ENCODE measurements around the gene PGS1. TPM values are rescaled to one million over a fixed set of nuclear protein-coding genes. Genes with fewer than 3 reads are reported as not detected.

The PGS1 gene
- total and polyA plus RNA-seq, 8 donors: 11.9 to 209 (median 31.6) TPM

GRCh38 chr17:78379131-78379491 is 662 bp downstream of the PGS1 start:
- WGBS, 5 donors: 0 to 4% (median 3%) methylated on average over 7 of the region's 7 CpGs
- peaks cover 0 to 3% (median 0%) of the 10 kb centered on the region in 4 donors for H3K36me3 ChIP-seq

GRCh38 chr17:78380370-78380769 is 1.9 kb downstream of the PGS1 start:
- Histone ChIP-seq H3K27ac (peak overlapping the region in 4 of 5 donors; percentile 92 to 95 (median 94)), H3K36me3 (peaks cover 0 to 3% (median 0%) of the 10 kb centered on the region in 4 donors), H3K9me3 (no peaks in the 10 kb centered on the region), H3K4me3 (peak overlapping the region in 1 of 4 donors; percentile 97), H3K4me1 (peaks cover 47 to 81% (median 65%) of the 10 kb centered on the region in 4 donors), H3K27me3 (no peaks in the 10 kb centered on the region)
- 77 to 84% (median 80%) methylated on average over 5 of the region's 5 CpGs for WGBS, 5 donors
- intact Hi-C loops (cut with DNase I; ENCODE audit: low total_unique reads): no loop called here
- DNase-seq: no peak
- TF ChIP-seq POLR2A (IDR thresholded peaks at IDR 0.05) (no peak), CTCF (IDR thresholded peaks at IDR 0.05) (no peak), EP300 (IDR thresholded peaks at IDR 0.05) (no peak), POLR2AphosphoS5 (IDR thresholded peaks at IDR 0.05) (no peak)

More at GRCh38 chr17:78379131-78379491, 662 bp downstream of the PGS1 start:
- no peak for DNase-seq
- peak overlapping the region; percentile 90 to 95 (median 93) for H3K27ac ChIP-seq
- no peaks in the 10 kb centered on the region for H3K27me3 ChIP-seq
- TF ChIP-seq CTCF (IDR thresholded peaks at IDR 0.05): no peak
- peak in 2 of 3 donors; percentile 26 to 78 for TF ChIP-seq POLR2AphosphoS5 (IDR thresholded peaks at IDR 0.05)
- TF ChIP-seq POLR2A (IDR thresholded peaks at IDR 0.05): no peak
- no peak for TF ChIP-seq EP300 (IDR thresholded peaks at IDR 0.05)
- intact Hi-C loops (cut with DNase I; ENCODE audit: low total_unique reads): loop anchor here (10.0 kb wide), 1 partner anchor 46 kb away; no protein-coding TSS in a partner anchor
- H3K4me3 ChIP-seq: peak overlapping the region; percentile 84 to 98 (median 93)
- H3K9me3 ChIP-seq: no peaks in the 10 kb centered on the region
- H3K4me1 ChIP-seq: peaks cover 34 to 75% (median 54%) of the 10 kb centered on the region in 4 donors

GRCh38 chr17:78381601-78382232 is 3.3 kb downstream of the PGS1 start:
- intact Hi-C loops (cut with DNase I; ENCODE audit: low total_unique reads): no loop called here
- H3K27ac ChIP-seq: peak overlapping the region; percentile 55 to 95 (median 81)
- DNase-seq: no peak
- 55 to 63% (median 61%) methylated on average over 12 of the region's 12 CpGs for WGBS, 5 donors
- TF ChIP-seq EP300 (IDR thresholded peaks at IDR 0.05): no peak
- no peak for TF ChIP-seq POLR2AphosphoS5 (IDR thresholded peaks at IDR 0.05)
- no peak for TF ChIP-seq POLR2A (IDR thresholded peaks at IDR 0.05)
- no peak for TF ChIP-seq CTCF (IDR thresholded peaks at IDR 0.05)
- H3K27me3 ChIP-seq: no peaks in the 10 kb centered on the region
- H3K4me1 ChIP-seq: peaks cover 59 to 86% (median 75%) of the 10 kb centered on the region in 4 donors
- H3K36me3 ChIP-seq: peaks cover 0 to 3% (median 0%) of the 10 kb centered on the region in 4 donors
- H3K4me3 ChIP-seq: peak overlapping the region in 1 of 4 donors; percentile 6
- H3K9me3 ChIP-seq: no peaks in the 10 kb centered on the region

- 42 to 58% (median 48%) methylated on average over 15 of the region's 15 CpGs for WGBS, 5 donors
Observed at GRCh38 chr17:78383725-78384471, 5.4 kb downstream of the PGS1 start.

More at GRCh38 chr17:78383725-78384471, 5.4 kb downstream of the PGS1 start:
- H3K4me3 ChIP-seq: no peak overlapping the region
- H3K9me3 ChIP-seq: no peaks in the 10 kb centered on the region
- DNase-seq: peak; percentile 57 to 71
- intact Hi-C loops (cut with DNase I; ENCODE audit: low total_unique reads): no loop called here
- peaks cover 67 to 99% (median 86%) of the 10 kb centered on the region in 4 donors for H3K4me1 ChIP-seq
- peaks cover 0 to 3% (median 0%) of the 10 kb centered on the region in 4 donors for H3K36me3 ChIP-seq
- no peaks in the 10 kb centered on the region for H3K27me3 ChIP-seq
- H3K27ac ChIP-seq: peak overlapping the region in 4 of 5 donors; percentile 81 to 95 (median 88)
- TF ChIP-seq EP300 (IDR thresholded peaks at IDR 0.05) (peak; percentile 84), CTCF (IDR thresholded peaks at IDR 0.05) (no peak), POLR2AphosphoS5 (IDR thresholded peaks at IDR 0.05) (peak; percentile 63 to 91 (median 71)), POLR2A (IDR thresholded peaks at IDR 0.05) (no peak)

Measured in stomach (tissue), 9 donors.